Renal cortex interstitium (tissue), 11 donors: Measurements from ENCODE around the gene SPAST. TPM values are rescaled to one million over a fixed set of nuclear protein-coding genes. Genes with fewer than 3 reads are reported as not detected.
"Not testable (repeated sequence)": the region's sequence is repeated elsewhere in the genome, so short reads cannot be mapped to it uniquely, and the experiment has no call there.

Experiments
- DNase-seq, 11 donors: peaks; one replicate each; pipeline ENCODE4 v3.0.0-alpha.2; 2013; ENCODE audit warnings: low read depth in 9 of 11, low spot score in 4 of 11; ENCODE audit errors: extremely low read depth in 1 of 11
- polyA plus RNA-seq, 3 donors: library from polyadenylated mRNA; unstranded; fragments of 120-200 nt; gene quantifications; one replicate each; pipeline ENCODE4 v1.2.1, GENCODE V29; 2013; ENCODE audit not compliant: insufficient read length in 3 of 3

Gene SPAST
- polyA plus RNA-seq, 3 donors, result 30.0 to 34.3 (median 31.3) TPM

- no peak for DNase-seq
Measured at GRCh38 chr2:32074134-32074506, 10.8 kb downstream of the SPAST start.

- no peak for DNase-seq
Measured at GRCh38 chr2:32095671-32096070, 32.3 kb downstream of the SPAST start.

DNA sequence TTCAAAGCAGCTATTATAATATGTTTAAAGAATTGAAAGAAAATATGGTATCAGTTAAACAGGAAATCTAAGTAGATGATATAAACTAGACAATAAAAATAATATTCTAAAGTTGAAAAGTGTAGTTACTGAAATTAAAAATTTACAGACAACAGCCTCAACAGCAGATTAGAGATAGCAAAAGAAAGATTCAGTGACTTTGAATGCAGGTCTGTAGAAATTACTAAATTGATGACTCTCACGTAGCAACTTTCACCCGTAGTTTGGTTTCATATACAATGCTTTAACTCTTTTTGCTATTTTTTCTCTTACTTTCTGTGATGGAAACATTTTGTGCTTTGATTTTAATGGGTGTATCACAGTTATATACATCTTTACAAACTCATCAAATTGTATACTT lies 44.8 kb downstream of the SPAST start:
- DNase-seq, result no peak

DNA sequence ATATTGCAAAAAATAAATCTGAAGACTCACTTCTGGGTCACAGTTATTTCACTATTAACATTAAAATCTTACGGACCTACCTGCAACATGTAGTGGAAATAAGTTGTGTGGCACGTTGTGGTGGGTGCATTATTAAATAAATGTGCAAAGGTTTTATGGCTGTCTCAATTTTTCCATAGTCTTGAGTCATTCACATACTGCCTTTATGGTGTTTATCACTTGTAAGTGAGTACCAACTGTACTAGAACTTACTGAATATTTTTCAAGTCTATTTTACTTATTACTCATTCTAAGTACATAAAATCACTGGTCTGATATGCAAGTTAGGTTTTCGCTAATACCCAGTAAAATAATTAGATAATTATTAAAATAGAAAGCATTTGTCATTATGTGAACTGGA lies 54.7 kb downstream of the SPAST start:
- no peak for DNase-seq

DNA sequence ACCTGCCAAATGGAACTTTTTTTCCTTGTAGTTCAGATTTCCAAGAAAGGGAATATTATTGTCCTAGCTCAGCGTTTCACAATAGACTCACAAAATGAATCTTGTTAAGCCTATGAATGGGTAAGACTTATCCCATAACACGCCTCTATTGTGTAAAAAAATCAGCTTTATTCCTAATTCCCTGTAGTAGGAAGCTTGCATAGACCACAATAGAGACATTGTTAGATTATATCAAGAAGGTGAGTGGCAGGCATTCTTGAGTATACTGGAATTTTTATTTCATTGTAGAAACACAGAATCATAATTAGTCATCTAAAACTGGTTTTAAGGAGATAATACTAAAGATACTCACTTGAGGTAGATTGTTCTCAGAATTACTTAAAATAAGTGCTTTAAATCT lies 55.8 kb downstream of the SPAST start:
- DNase-seq, result no peak

DNA sequence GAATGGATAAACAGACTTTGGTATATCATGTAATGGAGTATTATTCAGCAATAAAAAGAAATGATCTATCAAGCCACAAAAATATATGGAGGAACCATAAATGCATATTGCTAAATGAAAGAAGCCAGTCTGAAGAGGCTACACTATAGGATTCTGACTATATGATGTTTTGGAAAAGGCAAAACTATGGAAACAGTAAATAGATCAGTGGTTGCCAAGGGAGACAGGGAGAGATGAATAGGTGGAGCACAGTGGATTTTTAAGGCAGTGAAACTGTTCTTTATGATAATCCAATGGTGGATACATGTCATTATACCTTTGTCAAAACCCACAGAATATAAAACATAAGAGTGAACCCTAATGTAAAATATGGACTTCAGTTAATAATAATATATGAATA lies 61.3 kb downstream of the SPAST start:
- DNase-seq, result no peak

DNA sequence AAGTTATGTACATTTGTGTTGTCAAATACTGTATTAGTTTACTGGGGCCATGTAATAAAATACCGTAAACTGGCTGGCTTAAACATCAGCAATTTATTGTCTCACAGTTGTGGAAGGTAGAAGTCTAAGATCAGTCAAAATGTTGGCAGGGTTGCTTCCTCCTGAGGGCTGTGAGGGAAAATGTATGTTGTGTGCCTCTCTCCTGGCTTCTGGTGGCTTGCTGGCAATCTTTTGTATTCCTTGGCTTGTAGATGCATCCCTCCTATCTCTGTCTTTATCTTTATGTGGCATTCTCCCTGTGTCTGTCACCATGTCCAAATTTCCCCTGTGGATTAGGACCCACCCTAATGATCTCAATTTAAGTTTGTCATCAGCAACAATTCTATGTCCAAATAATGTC lies 65.3 kb downstream of the SPAST start:
- no peak for DNase-seq

DNA sequence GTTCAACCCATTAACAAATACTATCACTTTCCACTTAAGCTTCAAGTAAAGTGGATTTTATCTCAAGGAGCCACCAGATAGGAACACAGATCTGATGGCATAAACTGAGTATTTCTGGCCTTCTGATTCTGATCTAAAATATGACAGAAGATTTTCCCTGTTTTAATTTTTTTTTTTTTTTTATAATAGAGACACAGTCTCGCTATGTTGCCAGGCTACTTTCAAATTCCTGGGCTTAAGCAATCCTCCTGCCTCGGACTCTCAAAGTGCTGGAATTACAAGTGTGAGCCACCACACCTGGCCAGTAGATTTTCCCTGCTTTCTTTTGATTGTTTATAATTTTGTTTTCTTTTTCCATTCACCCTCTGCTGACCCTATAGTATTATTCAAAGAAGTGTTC lies 65.7 kb downstream of the SPAST start:
- DNase-seq, result no peak

DNA sequence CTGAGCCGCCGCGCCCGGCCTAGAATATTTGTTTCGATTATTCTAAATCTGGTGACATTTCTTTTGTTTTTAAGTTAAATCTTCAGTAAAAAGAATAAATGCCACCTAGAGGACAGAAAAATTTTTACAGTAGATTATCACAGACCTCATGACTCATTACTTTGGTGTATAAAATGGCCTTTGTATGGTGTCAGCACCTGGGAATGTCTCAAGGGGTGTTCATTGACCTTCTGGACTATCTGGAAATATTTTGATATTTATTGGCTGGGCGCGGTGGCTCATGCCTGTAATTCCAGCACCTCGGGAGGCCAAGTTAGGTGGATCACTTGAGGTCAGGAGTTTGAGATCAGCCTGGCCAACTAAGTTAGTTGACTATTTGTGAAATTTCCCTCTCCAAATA lies 72.1 kb downstream of the SPAST start:
- DNase-seq, result peak in 4 of 11 donors; percentile 1 to 17 (median 2)

DNA sequence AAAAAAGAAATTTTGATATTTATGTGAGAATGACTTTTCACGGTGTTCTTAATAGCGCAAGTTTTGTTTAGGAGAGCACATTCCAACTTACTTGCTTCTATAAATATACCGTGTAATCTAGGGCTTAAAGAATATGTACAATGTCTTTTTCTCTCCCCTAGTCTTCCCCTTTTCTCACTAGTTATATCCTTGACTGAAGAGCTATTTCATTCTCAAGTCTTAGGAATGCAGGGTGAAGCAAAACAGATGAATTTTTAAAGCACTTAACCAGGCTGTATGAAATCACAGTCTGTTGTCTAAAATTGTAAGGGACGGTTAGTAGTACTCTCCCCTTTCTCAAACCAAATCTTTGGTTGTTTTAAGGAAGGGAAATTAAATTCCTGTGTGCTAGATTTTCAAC lies 72.7 kb downstream of the SPAST start:
- DNase-seq, result no peak

GRCh38 chr2:32151544-32151943 lies 88.2 kb downstream of the SPAST start:
- DNase-seq, result not testable (repeated sequence)

- DNase-seq, result no peak
Measured at GRCh38 chr2:32159678-32160077, 96.3 kb downstream of the SPAST start.

GRCh38 chr2:32161296-32161695 lies 97.9 kb downstream of the SPAST start:
- DNase-seq, result no peak

DNA sequence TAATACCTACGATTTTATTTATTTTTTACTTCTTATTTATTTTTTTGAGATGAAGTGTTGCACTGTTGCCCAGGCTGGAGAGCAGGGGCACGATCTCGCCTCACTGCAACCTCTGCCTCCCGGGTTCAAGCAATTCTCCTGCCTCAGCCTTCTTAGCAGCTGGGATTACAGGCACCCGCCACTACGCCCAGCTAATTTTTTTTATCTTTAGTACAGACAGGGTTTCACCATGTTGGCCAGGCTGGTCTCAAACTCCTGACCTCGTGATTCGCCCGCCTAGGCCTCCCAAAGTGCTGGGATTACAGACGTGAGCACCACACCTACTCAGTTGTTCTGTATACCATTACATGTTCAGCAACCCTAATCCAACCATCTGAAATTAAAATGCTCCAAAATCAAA lies 100.9 kb downstream of the SPAST start:
- DNase-seq, result not testable (repeated sequence)

GRCh38 chr2:32165027-32165347 lies 101.6 kb downstream of the SPAST start:
- not testable (repeated sequence) for DNase-seq

DNA sequence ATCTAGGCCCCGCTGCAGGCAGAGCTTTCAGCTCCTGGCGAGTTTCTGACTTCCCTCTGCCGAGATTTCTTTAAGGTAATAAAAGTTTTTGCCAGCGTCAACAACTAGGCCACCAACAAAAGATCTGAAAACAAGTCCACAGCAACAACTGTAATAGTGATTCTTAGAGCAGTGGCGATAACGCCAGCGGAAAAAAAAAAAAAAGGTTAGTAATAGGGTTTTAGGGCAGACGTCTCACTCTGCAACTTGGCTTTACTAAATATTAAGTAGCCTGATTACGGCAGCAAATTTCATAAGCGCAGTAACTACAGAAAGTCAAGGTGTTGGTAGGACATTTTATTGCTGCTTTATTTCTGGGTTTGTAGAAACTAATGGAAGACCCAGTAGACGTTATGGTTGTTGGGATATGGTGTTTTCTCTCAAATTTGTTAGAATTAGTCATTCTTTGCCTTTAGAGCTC lies 102.8 kb downstream of the SPAST start:
- DNase-seq, result no peak

DNA sequence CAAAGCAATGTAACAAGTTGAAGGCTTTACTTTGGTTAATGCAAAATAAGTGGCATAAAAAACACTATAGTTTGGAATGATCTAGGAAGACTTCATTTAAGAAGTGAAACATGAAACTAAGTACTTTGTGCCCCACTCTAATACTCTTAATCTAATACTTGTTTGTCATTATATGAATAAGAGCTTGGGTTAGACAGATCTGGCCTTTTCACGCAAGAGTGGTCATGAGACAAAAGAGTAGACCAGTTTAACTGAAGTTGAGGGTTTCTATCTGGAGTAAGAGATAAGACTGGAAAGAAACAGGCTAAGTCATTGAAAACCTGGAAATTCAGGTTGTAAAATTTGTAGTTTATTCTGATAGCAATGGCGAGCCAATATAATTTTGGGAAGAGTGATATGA lies 105.2 kb downstream of the SPAST start:
- no peak for DNase-seq

GRCh38 chr2:32172870-32173269 lies 109.5 kb downstream of the SPAST start:
- DNase-seq, result no peak

- DNase-seq, result no peak
Measured at GRCh38 chr2:32182667-32183066, 119.3 kb downstream of the SPAST start.

DNA sequence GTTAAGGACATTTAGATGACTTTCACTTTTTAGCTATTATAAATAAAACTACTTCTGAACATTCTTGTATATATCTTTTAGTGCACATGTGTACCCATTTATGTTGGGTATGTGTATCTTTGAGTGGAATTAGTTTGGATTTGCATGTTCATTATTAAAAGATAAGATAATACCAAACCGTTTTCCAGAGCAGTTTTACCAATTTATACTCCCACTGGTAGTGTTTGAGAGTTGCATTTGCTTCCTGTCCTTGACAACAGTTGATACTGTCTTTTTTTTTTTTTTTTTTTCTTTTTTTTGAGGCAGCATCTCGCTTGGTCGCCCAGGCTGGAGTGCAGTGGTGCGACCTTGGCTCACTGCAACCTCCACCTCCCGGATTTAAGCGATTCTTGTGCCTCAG lies 125.7 kb downstream of the SPAST start:
- no peak for DNase-seq

GRCh38 chr2:32192418-32192817 lies 129.1 kb downstream of the SPAST start:
- no peak for DNase-seq

DNA sequence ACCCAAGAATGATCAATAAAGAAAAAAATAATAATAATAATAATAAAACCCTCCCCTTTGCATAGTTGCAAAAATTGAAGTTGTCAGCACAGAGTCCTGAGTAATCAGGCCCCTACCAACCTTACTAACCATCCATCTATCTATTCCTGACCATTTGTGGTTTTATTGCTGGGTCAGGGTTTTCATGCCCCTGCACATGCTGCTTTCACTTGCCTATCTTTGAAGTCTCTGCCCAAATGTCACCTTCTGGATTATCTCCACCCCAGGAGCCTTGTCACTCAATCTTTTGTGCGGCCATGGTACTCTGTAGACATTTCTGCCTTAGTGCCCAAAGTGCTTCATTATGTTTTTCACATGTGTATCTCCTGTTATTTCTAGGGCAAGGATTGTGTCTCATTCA lies 137.5 kb downstream of the SPAST start:
- no peak for DNase-seq
